IMR-90 (cell line): ENCODE measurements around the gene CDK6. TPM values are rescaled to one million over a fixed set of nuclear protein-coding genes. Genes with fewer than 3 reads are reported as not detected.

Source experiments
- ATAC-seq: fragments of 200-7000 bp; cut with Tn5 transposase; 2 replicates; pipeline ENCODE4 v1.9.1; 2020; ENCODE audit warnings: low read depth, mild to moderate bottlenecking, moderate library complexity
- BruUV-seq: library from RNA; stranded (reverse); fragments of 400-500 nt; replicated peaks from 2 replicates; lab custom pipeline; 2021; lab: Mats Ljungman, UMichigan
- CTCF ChIA-PET: fragments of 300-600 bp; formaldehyde crosslinking; extraction: SDS; loops from one replicate; lab custom pipeline; 2021; ENCODE audit warnings: antibody characterized with exemption; lab: Yijun Ruan, JAX
- POLR2A ChIA-PET: fragments of 300-600 bp; sonication (Branson Sonifier 250); formaldehyde crosslinking; loops from one replicate; lab custom pipeline; 2022; ENCODE audit warnings: antibody characterized with exemption; ENCODE audit not compliant: unreplicated experiment; lab: Charles Lee
- DNase-seq: peaks from one replicate; pipeline ENCODE4 v3.0.0; 2013
- H2AFZ ChIP-seq: replicated peaks from 2 replicates; pipeline ENCODE3; 2013; ENCODE audit warnings: low read length, mild to moderate bottlenecking; ENCODE audit not compliant: poor library complexity
- H2AK5ac ChIP-seq: 2 replicates; pipeline ENCODE4 v1.6.1; 2013; ENCODE audit warnings: low read depth, low read length, inconsistent platforms
- H2AK9ac ChIP-seq: replicated peaks from 2 replicates; pipeline ENCODE3; 2013; ENCODE audit warnings: mild to moderate bottlenecking, low read depth, low read length, moderate library complexity; ENCODE audit not compliant: poor library complexity
- H2BK120ac ChIP-seq: 2 replicates; pipeline ENCODE4 v1.6.1; 2013; ENCODE audit warnings: low read depth, low read length, inconsistent platforms
- H2BK15ac ChIP-seq: 3 replicates; pipeline ENCODE4 v1.6.1; 2013; ENCODE audit warnings: low read depth, low read length, inconsistent platforms
- H2BK20ac ChIP-seq: 2 replicates; pipeline ENCODE4 v1.6.1; 2013; ENCODE audit warnings: low read depth, mild to moderate bottlenecking, inconsistent platforms, low read length, moderate library complexity
- H2BK5ac ChIP-seq: 2 replicates; pipeline ENCODE4 v1.6.1; 2013; ENCODE audit warnings: mild to moderate bottlenecking, low read depth, low read length, inconsistent platforms; ENCODE audit not compliant: poor library complexity, severe bottlenecking
- H3K14ac ChIP-seq: replicated peaks from 2 replicates; pipeline ENCODE4 v1.6.1; 2013; ENCODE audit warnings: low read depth, low read length, inconsistent platforms
- H3K18ac ChIP-seq: 2 replicates; pipeline ENCODE4 v1.6.1; 2013; ENCODE audit warnings: low read depth, low read length, control low read depth
- H3K23ac ChIP-seq: 2 replicates; pipeline ENCODE4 v1.6.1; 2013; ENCODE audit warnings: low read depth, low read length, inconsistent platforms
- H3K27ac ChIP-seq: 2 replicates; pipeline ENCODE4 v1.5.1; 2013; ENCODE audit warnings: mild to moderate bottlenecking, control low read depth, low read length; ENCODE audit not compliant: insufficient read depth
- H3K27me3 ChIP-seq: 2 replicates; pipeline ENCODE4 v1.6.1; 2013; ENCODE audit warnings: low read length; ENCODE audit not compliant: control insufficient read depth, insufficient read depth
- H3K36me3 ChIP-seq: 2 replicates; pipeline ENCODE4 v1.6.1; 2013; ENCODE audit warnings: low read length, mixed read lengths; ENCODE audit not compliant: control insufficient read depth, insufficient read depth
- H3K4ac ChIP-seq: 2 replicates; pipeline ENCODE4 v1.6.1; 2013; ENCODE audit warnings: low read depth, low read length, inconsistent platforms
- H3K4me1 ChIP-seq: 2 replicates; pipeline ENCODE4 v1.6.1; 2013; ENCODE audit warnings: low read length, mixed read lengths; ENCODE audit not compliant: control insufficient read depth, insufficient read depth
- H3K4me2 ChIP-seq: 2 replicates; pipeline ENCODE4 v1.6.1; 2013; ENCODE audit warnings: low read depth, mild to moderate bottlenecking, control low read depth, low read length, moderate library complexity
- H3K4me3 ChIP-seq: 2 replicates; pipeline ENCODE4 v1.5.1; 2013; ENCODE audit warnings: low read depth, mild to moderate bottlenecking, control low read depth, low read length, moderate library complexity; ENCODE audit not compliant: insufficient read depth
- H3K56ac ChIP-seq: 2 replicates; pipeline ENCODE4 v1.6.1; 2013; ENCODE audit warnings: low read length, inconsistent platforms; ENCODE audit not compliant: insufficient read depth; ENCODE audit errors: extremely low read depth
- H3K79me1 ChIP-seq, 2 experiments: 2 replicates each; pipeline ENCODE4 v1.6.1; 2013; ENCODE audit warnings: low read length in 2 of 2, inconsistent platforms in 1 of 2, low read depth in 1 of 2
- H3K9ac ChIP-seq: 2 replicates; pipeline ENCODE4 v1.6.1; 2013; ENCODE audit warnings: low read depth, low read length, control low read depth
- H3K9me1 ChIP-seq: 2 replicates; pipeline ENCODE4 v1.6.1; 2013; ENCODE audit warnings: low read length, inconsistent platforms; ENCODE audit not compliant: insufficient read depth
- H3K9me3 ChIP-seq: 2 replicates; pipeline ENCODE4 v1.6.1; 2013; ENCODE audit warnings: low read length; ENCODE audit not compliant: control insufficient read depth, insufficient read depth
- H4K20me1 ChIP-seq: 2 replicates; pipeline ENCODE4 v1.6.1; 2013; ENCODE audit warnings: low read length, inconsistent platforms; ENCODE audit not compliant: insufficient read depth
- H4K5ac ChIP-seq: 2 replicates; pipeline ENCODE4 v1.6.1; 2013; ENCODE audit warnings: mild to moderate bottlenecking, low read depth, low read length, control low read depth
- H4K8ac ChIP-seq, 2 experiments: 2 replicates each; pipeline ENCODE4 v1.6.1; 2013; ENCODE audit warnings: low read depth in 2 of 2, low read length in 2 of 2, control low read depth in 1 of 2, inconsistent platforms in 1 of 2
- H4K91ac ChIP-seq: 2 replicates; pipeline ENCODE4 v1.6.1; 2013; ENCODE audit warnings: low read depth, low read length, inconsistent platforms; ENCODE audit not compliant: insufficient read depth
- BHLHE40 ChIP-seq: fragments of 150-350 bp; IDR thresholded peaks from 2 replicates; pipeline ENCODE4 v1.6.1; 2016; ENCODE audit warnings: mild to moderate bottlenecking, low read depth, low read length
- CEBPB ChIP-seq: IDR thresholded peaks from 2 replicates; pipeline ENCODE4 v1.6.1; 2012; ENCODE audit warnings: low read depth, low read length, improper control_type of control experiment
- CHD1 ChIP-seq: IDR thresholded peaks from 2 replicates; pipeline ENCODE4 v1.6.1; 2012; ENCODE audit warnings: low read depth, low read length, improper control_type of control experiment
- CTCF ChIP-seq: conservative IDR thresholded peaks from 2 replicates; pipeline ENCODE4 v1.5.1; 2012; ENCODE audit warnings: mild to moderate bottlenecking, low read depth, low read length, improper control_type of control experiment
- ELK1 ChIP-seq: fragments of 150-350 bp; IDR thresholded peaks from 2 replicates; pipeline ENCODE4 v1.6.1; 2016; ENCODE audit warnings: low read depth, mild to moderate bottlenecking, low read length, moderate library complexity, borderline replicate concordance
- FOS ChIP-seq: fragments of 150-350 bp; IDR thresholded peaks from 2 replicates; pipeline ENCODE4 v1.6.1; 2016; ENCODE audit warnings: low read depth, low read length
- MAFK ChIP-seq: IDR thresholded peaks from 2 replicates; pipeline ENCODE4 v1.6.1; 2012; ENCODE audit warnings: low read depth, low read length, improper control_type of control experiment
- MAZ ChIP-seq: IDR thresholded peaks from 2 replicates; pipeline ENCODE4 v1.6.1; 2012; ENCODE audit warnings: low read depth, mild to moderate bottlenecking, low read length, improper control_type of control experiment, moderate library complexity, borderline replicate concordance
- MXI1 ChIP-seq: IDR thresholded peaks from 2 replicates; pipeline ENCODE4 v1.6.1; 2012; ENCODE audit warnings: low read depth, mild to moderate bottlenecking, low read length, moderate library complexity, borderline replicate concordance
- NFE2L2 ChIP-seq: fragments of 150-350 bp; IDR thresholded peaks from 2 replicates; pipeline ENCODE4 v1.6.1; 2016; ENCODE audit warnings: low read depth, mild to moderate bottlenecking, low read length
- POLR2A ChIP-seq: IDR thresholded peaks from 2 replicates; pipeline ENCODE4 v1.6.1; 2012; ENCODE audit warnings: mild to moderate bottlenecking, low read depth, low read length
- RAD21 ChIP-seq: IDR thresholded peaks from 2 replicates; pipeline ENCODE4 v1.6.1; 2012; ENCODE audit warnings: low read length, improper control_type of control experiment
- RCOR1 ChIP-seq: IDR thresholded peaks from 2 replicates; pipeline ENCODE4 v1.6.1; 2012; ENCODE audit warnings: mild to moderate bottlenecking, low read length, improper control_type of control experiment; ENCODE audit not compliant: insufficient replicate concordance
- RFX5 ChIP-seq: IDR thresholded peaks from 2 replicates; pipeline ENCODE4 v1.8.0; 2012; ENCODE audit warnings: low read depth, mild to moderate bottlenecking, low read length, moderate library complexity
- SMC3 ChIP-seq: fragments of 150-350 bp; IDR thresholded peaks from 2 replicates; pipeline ENCODE4 v1.6.1; 2016; ENCODE audit warnings: low read depth, mild to moderate bottlenecking, antibody characterized with exemption, low read length, moderate library complexity
- USF2 ChIP-seq: fragments of 150-350 bp; IDR thresholded peaks from 2 replicates; pipeline ENCODE4 v1.6.1; 2017; ENCODE audit warnings: mild to moderate bottlenecking, antibody characterized with exemption, low read length, low read depth
- WGBS, 2 experiments: methylation state at CpG; one replicate each; pipeline versions ENCODE4 v1.1.5 to v1.1.7; 2013; ENCODE audit warnings: missing lambda C conversion rate in 2 of 2; ENCODE audit not compliant: insufficient read length in 1 of 2; ENCODE audit errors: extremely low coverage in 2 of 2; 5-methylcytosine and 5-hydroxymethylcytosine counted together
- dilution Hi-C: fragments of 300-500 bp; cut with HindIII; formaldehyde crosslinking; loops from one replicate; pipeline ENCODE4 v1.14.3; 2018; ENCODE audit warnings: low sequenced_read_pairs; ENCODE audit not compliant: unreplicated experiment
- in situ Hi-C: fragments of 300-500 bp; cut with MboI; formaldehyde crosslinking; loops from 3 replicates; pipeline ENCODE4 v1.14.3; 2019; ENCODE audit warnings: low sequenced_read_pairs, inconsistent platforms, mixed read lengths
- intact Hi-C: fragments of 100-400 bp; cut with micrococcal nuclease; formaldehyde crosslinking; loops from 2 replicates; pipeline ENCODE4 v1.10.0; 2022
- polyA plus RNA-seq, 3 experiments: library from polyadenylated mRNA; depleted of rRNA; stranded (reverse); fragments of >200 nt; gene quantifications; 2 replicates each; pipeline ENCODE4 v1.2.3, GENCODE V29; 2012; ENCODE audit warnings: low replicate concordance in 1 of 3
- total RNA-seq: library from RNA; depleted of rRNA; stranded (reverse); fragments of >200 nt; gene quantifications from 2 replicates; pipeline ENCODE4 v1.2.3, GENCODE V29; 2012

CDK6 gene
- total and polyA plus RNA-seq, 2 of the 4 experiments (the other 2 are of a cell fraction) = 21.5 to 195 TPM

- dilution Hi-C loops (no loop called here), in situ Hi-C loops (no loop called here), intact Hi-C loops (no loop called here)
- H3K36me3 ChIP-seq = peaks cover 5% of the 10 kb centered on the region
- no peaks in the 10 kb centered on the region for H3K9me3 ChIP-seq
- H3K4me3 ChIP-seq = no peak overlapping the region
- peaks cover 6% of the 10 kb centered on the region for H3K4me1 ChIP-seq
- ChIA-PET CTCF (interaction anchor here (0.5 to 1.4 kb wide), 3 partner anchors 13 to 209 kb away, joined by 3 to 7 read pairs (median 4); no protein-coding TSS in a partner anchor), POLR2A (no interaction called here)
- H3K4me2 ChIP-seq = peak overlapping the region; percentile 58; the same call in 1 of the 2 replicates
- no peak overlapping the region for H4K91ac ChIP-seq
- no peak overlapping the region for H2BK120ac ChIP-seq
- TF ChIP-seq RAD21 (no peak), SMC3 (no peak), MXI1 (no peak), POLR2A (no peak), MAZ (no peak), USF2 (no peak), NFE2L2 (no peak), FOS (no peak), CEBPB (no peak), BHLHE40 (no peak), CHD1 (no peak), MAFK (no peak), CTCF (no peak), RCOR1 (no peak), RFX5 (no peak), ELK1 (no peak)
- no peak overlapping the region for H3K9ac ChIP-seq
- H3K4ac ChIP-seq = no peak overlapping the region
- peak overlapping the region; percentile 6 for H2BK5ac ChIP-seq
- no peaks in the 10 kb centered on the region for H3K27me3 ChIP-seq
- no peak overlapping the region for H2AK9ac ChIP-seq
- H3K79me1 ChIP-seq = peaks cover 32 to 51% of the 10 kb centered on the region in 2 experiments
- no TSS peak for BruUV-seq
- H2AK5ac ChIP-seq = no peak overlapping the region
- H3K18ac ChIP-seq = no peak overlapping the region
- H4K8ac ChIP-seq = 0 out of 4 replicates have a peak overlapping the region, but pooled peaks of 1 of the 2 experiments have one; percentile 27
- H3K27ac ChIP-seq = peak overlapping the region; percentile 44; the same call in 1 of the 2 replicates
- ATAC-seq (no peak), DNase-seq (no peak)
- no peak overlapping the region for H3K23ac ChIP-seq
- H2BK20ac ChIP-seq = peak overlapping the region; percentile 15; the same call in 1 of the 2 replicates
- no peak overlapping the region for H4K5ac ChIP-seq
- H2BK15ac ChIP-seq = no peak overlapping the region
- H2AFZ ChIP-seq = no peak overlapping the region
- H3K9me1 ChIP-seq = peaks cover 12% of the 10 kb centered on the region
- peaks cover 21% of the 10 kb centered on the region; the same call in 1 of the 2 replicates for H4K20me1 ChIP-seq
- no peak overlapping the region for H3K56ac ChIP-seq
- no peak overlapping the region for H3K14ac ChIP-seq
- WGBS, 2 experiments = no CpG with 5 or more reads among the region's 1 CpG
Observed at GRCh38 chr7:92632791-92633190, 203.6 kb downstream of the CDK6 start.
